Spleen (tissue), 11 donors: Measurements from ENCODE around the gene MYO1D. TPM values are rescaled to one million over a fixed set of nuclear protein-coding genes. Genes with fewer than 3 reads are reported as not detected.

Experiments
- DNase-seq: peaks from one replicate; pipeline ENCODE4 v3.0.0-alpha.2; 2020
- H3K27ac ChIP-seq, 8 donors: fragments of 200-600 bp; sonication (generic) in 7 of 8; 1 replicate in 4 of 8; 2 replicates in 4 of 8; pipeline versions ENCODE4 v1.5.0 to v1.8.0; 2016 to 2021; ENCODE audit warnings: inconsistent platforms in 4 of 8, mild to moderate bottlenecking in 4 of 8, moderate library complexity in 1 of 8
- H3K27me3 ChIP-seq, 7 donors: fragments of 200-600 bp; sonication (generic) in 6 of 7; replicated peaks in 1 of 7; 1 replicate in 4 of 7; 2 replicates in 3 of 7; pipeline versions ENCODE4 v1.5.0 to v1.8.0; 2016 to 2021; ENCODE audit warnings: inconsistent platforms in 3 of 7, mild to moderate bottlenecking in 1 of 7
- H3K36me3 ChIP-seq, 6 donors: fragments of 200-600 bp; sonication (generic) in 5 of 6; 1 replicate in 4 of 6; 2 replicates in 2 of 6; pipeline versions ENCODE4 v1.5.0 to v1.8.0; 2016 to 2021; ENCODE audit warnings: inconsistent platforms in 2 of 6
- H3K4me1 ChIP-seq, 6 donors: fragments of 200-600 bp; sonication (generic) in 5 of 6; 1 replicate in 3 of 6; 2 replicates in 3 of 6; pipeline versions ENCODE4 v1.5.0 to v1.8.0; 2016 to 2021; ENCODE audit warnings: inconsistent platforms in 3 of 6
- H3K4me3 ChIP-seq, 8 donors: fragments of 200-600 bp; sonication (generic) in 7 of 8; 1 replicate in 4 of 8; 2 replicates in 4 of 8; pipeline versions ENCODE4 v1.5.0 to v1.8.0; 2016 to 2021; ENCODE audit warnings: inconsistent platforms in 4 of 8, mild to moderate bottlenecking in 4 of 8, moderate library complexity in 2 of 8
- H3K9me3 ChIP-seq, 8 donors: fragments of 200-600 bp; sonication (generic) in 7 of 8; 1 replicate in 4 of 8; 2 replicates in 4 of 8; pipeline versions ENCODE4 v1.5.0 to v1.8.0; 2016 to 2021; ENCODE audit warnings: inconsistent platforms in 4 of 8
- CTCF ChIP-seq, 11 experiments: fragments of 200-600 bp in 7 of 11; fragments of 450-650 bp in 4 of 11; sonication (generic) in 4 of 11; IDR thresholded peaks in 8 of 11; conservative IDR thresholded peaks in 3 of 11; 1 replicate in 7 of 11; 2 replicates in 4 of 11; pipeline versions ENCODE4 v1.4.0 to v1.8.0; 2016 to 2021; ENCODE audit warnings: antibody characterized with exemption in 11 of 11, inconsistent platforms in 4 of 11, mild to moderate bottlenecking in 1 of 11
- POLR2A ChIP-seq, 3 donors: fragments of 450-650 bp; IDR thresholded peaks; one replicate each; pipeline ENCODE4 v1.5.1; 2017; ENCODE audit warnings: antibody characterized with exemption in 3 of 3, mild to moderate bottlenecking in 1 of 3
- POLR2AphosphoS5 ChIP-seq, 3 donors: sonication (generic); formaldehyde crosslinking; IDR thresholded peaks; one replicate each; pipeline ENCODE4 v1.5.1; 2017; ENCODE audit warnings: antibody characterized with exemption in 3 of 3
- WGBS, 5 donors: extraction: QIAGEN DNeasy Blood & Tissue Kit in 3 of 5; methylation state at CpG; one replicate each; pipeline versions ENCODE4 v1.1.5 to v1.1.7; 2013 to 2018; 5-methylcytosine and 5-hydroxymethylcytosine counted together
- intact Hi-C: fragments of 100-400 bp; cut with DNase I; formaldehyde crosslinking; loops from one replicate; pipeline ENCODE4 v1.15.0; 2023; ENCODE audit warnings: low total_unique reads
- polyA plus RNA-seq, 3 donors: library from polyadenylated mRNA; stranded (reverse); fragments of 200-250 nt; gene quantifications; one replicate each; pipeline ENCODE4 v1.2.1, GENCODE V29; 2013
- total RNA-seq, 7 donors: library from RNA; depleted of rRNA in 3 of 7; stranded (reverse); fragments of >200 nt in 3 of 7; fragmentation: NEBNext Ultra II Directional in 4 of 7; extraction: Animal tissue kit (Norgen Biotek cat#: 25700) in 4 of 7; gene quantifications; one replicate each; pipeline versions ENCODE4 v1.1.0 to v1.2.1, GENCODE V29; 2016 to 2021
- donor health status: healthy with polysubstance abuse.
- donor health status: DM: no; HTN: no; CAD: no; lungs with moderate emphysema.
- donor health status: DM: no; HTN: no; CAD: no.
- donor health status: Bipolar disorder and iron deficiency.
- donor health status: healthy.
- donor health status: DM: no; HTN: no; CAD: no.
- donor health status: DM: yes; HTN: yes; CAD: no.

MYO1D gene
- total and polyA plus RNA-seq, 10 donors, result 2.3 to 36.4 (median 23.4) TPM

- no peak for DNase-seq
- no peak overlapping the region for H3K4me3 ChIP-seq
- TF ChIP-seq CTCF (IDR thresholded peaks at IDR 0.05 in 8 of 11, conservative IDR thresholded peaks at IDR 0.05 in 3 of 11) (no peak), POLR2AphosphoS5 (IDR thresholded peaks at IDR 0.05) (no peak), POLR2A (IDR thresholded peaks at IDR 0.05) (no peak)
- intact Hi-C loops, result no loop called here
- peaks cover 0 to 6% (median 0%) of the 10 kb centered on the region in 6 donors for H3K4me1 ChIP-seq
- no peaks in the 10 kb centered on the region for H3K36me3 ChIP-seq
- H3K9me3 ChIP-seq, result no peaks in the 10 kb centered on the region
- H3K27me3 ChIP-seq, result no peaks in the 10 kb centered on the region
- H3K27ac ChIP-seq, result no peak overlapping the region
- WGBS, 5 donors, result 79 to 90% (median 83%) methylated on average over 2 of the region's 2 CpGs
Observed at GRCh38 chr17:32806646-32807045, 70.3 kb downstream of the MYO1D start.

- no peak for DNase-seq
- Histone ChIP-seq H3K4me1 (peaks cover 0 to 6% (median 0%) of the 10 kb centered on the region in 6 donors), H3K27me3 (no peaks in the 10 kb centered on the region), H3K27ac (no peak overlapping the region), H3K9me3 (no peaks in the 10 kb centered on the region), H3K36me3 (no peaks in the 10 kb centered on the region), H3K4me3 (no peak overlapping the region)
- intact Hi-C loops, result no loop called here
- WGBS, 5 donors, result 79 to 91% (median 84%) methylated on average over 5 of the region's 5 CpGs
- TF ChIP-seq POLR2AphosphoS5 (IDR thresholded peaks at IDR 0.05) (no peak), POLR2A (IDR thresholded peaks at IDR 0.05) (no peak), CTCF (IDR thresholded peaks at IDR 0.05 in 8 of 11, conservative IDR thresholded peaks at IDR 0.05 in 3 of 11) (no peak)
Observed at GRCh38 chr17:32805029-32805976, 71.6 kb downstream of the MYO1D start.

- H3K36me3 ChIP-seq, result no peaks in the 10 kb centered on the region
- no peak overlapping the region for H3K27ac ChIP-seq
- no peak for DNase-seq
- intact Hi-C loops, result no loop called here
- no peak overlapping the region for H3K4me3 ChIP-seq
- H3K9me3 ChIP-seq, result no peaks in the 10 kb centered on the region
- 65 to 81% (median 77%) methylated on average over 2 of the region's 2 CpGs for WGBS, 5 donors
- H3K27me3 ChIP-seq, result no peaks in the 10 kb centered on the region
- no peaks in the 10 kb centered on the region for H3K4me1 ChIP-seq
- TF ChIP-seq POLR2AphosphoS5 (IDR thresholded peaks at IDR 0.05), result no peak
- no peak for TF ChIP-seq POLR2A (IDR thresholded peaks at IDR 0.05)
- no peak for TF ChIP-seq CTCF (IDR thresholded peaks at IDR 0.05 in 8 of 11, conservative IDR thresholded peaks at IDR 0.05 in 3 of 11)
Observed at GRCh38 chr17:32803544-32803943, 73.4 kb downstream of the MYO1D start.

GRCh38 chr17:32802306-32802705, 74.6 kb downstream of the MYO1D start:
- Histone ChIP-seq H3K36me3 (no peaks in the 10 kb centered on the region), H3K27me3 (no peaks in the 10 kb centered on the region), H3K9me3 (no peaks in the 10 kb centered on the region), H3K27ac (no peak overlapping the region), H3K4me3 (no peak overlapping the region), H3K4me1 (no peaks in the 10 kb centered on the region)
- no peak for DNase-seq
- intact Hi-C loops, result no loop called here
- TF ChIP-seq CTCF (IDR thresholded peaks at IDR 0.05 in 8 of 11, conservative IDR thresholded peaks at IDR 0.05 in 3 of 11), result no peak
- no peak for TF ChIP-seq POLR2AphosphoS5 (IDR thresholded peaks at IDR 0.05)
- no peak for TF ChIP-seq POLR2A (IDR thresholded peaks at IDR 0.05)
